Stimulated activated CD8-positive, alpha-beta memory T cell treated with anti-CD3 and anti-CD28 coated beads, Interleukin-7, amount 100 ng/mL, for 24 hours (primary cell): Measurements from ENCODE around the gene FANCE.
"Not testable (repeated sequence)": the region's sequence is repeated elsewhere in the genome, so short reads cannot be mapped to it uniquely, and the experiment has no call there.

ENCODE experiments used
- DNase-seq: peaks from one replicate; pipeline ENCODE4 v3.0.0-alpha.2; 2020; ENCODE audit warnings: low read depth

Gene FANCE

GRCh38 chr6:35498422-35499067 is 46.4 kb downstream of the FANCE start:
- no peak for DNase-seq

- DNase-seq, result no peak
Measured at GRCh38 chr6:35499372-35499771, 47.2 kb downstream of the FANCE start.

GRCh38 chr6:35500782-35501181 is 48.6 kb downstream of the FANCE start:
- DNase-seq, result no peak

GRCh38 chr6:35501784-35502183 is 49.6 kb downstream of the FANCE start:
- no peak for DNase-seq

GRCh38 chr6:35503534-35503933 is 51.4 kb downstream of the FANCE start:
- DNase-seq, result no peak

- DNase-seq, result no peak
Measured at GRCh38 chr6:35505999-35506412, 53.9 kb downstream of the FANCE start.

GRCh38 chr6:35506536-35506935 is 54.4 kb downstream of the FANCE start:
- DNase-seq, result no peak

GRCh38 chr6:35507221-35507620 is 55.1 kb downstream of the FANCE start:
- DNase-seq, result no peak

- DNase-seq, result no peak
Measured at GRCh38 chr6:35508027-35508426, 55.9 kb downstream of the FANCE start.

GRCh38 chr6:35508542-35508941 is 56.4 kb downstream of the FANCE start:
- no peak for DNase-seq

GRCh38 chr6:35510916-35511561 is 58.9 kb downstream of the FANCE start:
- DNase-seq, result no peak

- DNase-seq, result no peak
Measured at GRCh38 chr6:35511562-35511941, 59.4 kb downstream of the FANCE start.

GRCh38 chr6:35512006-35512405 is 59.9 kb downstream of the FANCE start:
- DNase-seq, result no peak

GRCh38 chr6:35512740-35513139 is 60.6 kb downstream of the FANCE start, which contains the start of gene TULP1:
TULP1 (minus strand) TSS chr6:35512896; CDS start chr6:35512858, 38 bp downstream.
- no peak for DNase-seq

- no peak for DNase-seq
Measured at GRCh38 chr6:35514587-35514986, 62.4 kb downstream of the FANCE start.

GRCh38 chr6:35515939-35516338 is 63.8 kb downstream of the FANCE start:
- DNase-seq, result not testable (repeated sequence)
